GM12865 (cell line): ENCODE data around the gene PIKFYVE.
"Not testable (repeated sequence)": the region's sequence is repeated elsewhere in the genome, so short reads cannot be mapped to it uniquely, and the experiment has no call there.

ENCODE experiments used
- DNase-seq: peaks from one replicate; pipeline ENCODE4 v3.0.0; 2010; ENCODE audit warnings: low read depth
- H3K4me3 ChIP-seq: 2 replicates; pipeline ENCODE4 v1.5.1; 2011; ENCODE audit warnings: mild to moderate bottlenecking, low read depth, low read length, control low read depth
- CTCF ChIP-seq: IDR thresholded peaks from 2 replicates; pipeline ENCODE4 v1.5.1; 2011; ENCODE audit warnings: low read length, control low read depth, low read depth, inconsistent platforms; ENCODE audit not compliant: insufficient read depth; ENCODE audit errors: missing control alignments

The PIKFYVE gene

GRCh38 chr2:208265801-208266552, at the start of gene PIKFYVE:
TSS of gene PIKFYVE (plus strand) at chr2:208266255. CDS start at chr2:208271520, 5,265 bp downstream.
- no peak for TF ChIP-seq CTCF
- peak within 1 kb of the TSS; percentile 97 for H3K4me3 ChIP-seq
- peak; percentile 98 for DNase-seq

- H3K4me3 ChIP-seq, DNase-seq: not testable (repeated sequence)
Observed at GRCh38 chr2:208221873-208222272, 44.2 kb upstream of the PIKFYVE start.

- no peak for TF ChIP-seq CTCF
- H3K4me3 ChIP-seq = no peak overlapping the region
- DNase-seq = no peak
Observed at GRCh38 chr2:208222351-208222750, 43.7 kb upstream of the PIKFYVE start.

- H3K4me3 ChIP-seq = no peak overlapping the region
- DNase-seq = no peak
- no peak for TF ChIP-seq CTCF
Observed at GRCh38 chr2:208224802-208225201, 41.3 kb upstream of the PIKFYVE start.

- no peak for DNase-seq
- TF ChIP-seq CTCF = no peak
- H3K4me3 ChIP-seq = no peak overlapping the region
Observed at GRCh38 chr2:208227581-208228232, 38.3 kb upstream of the PIKFYVE start.

GRCh38 chr2:208228476-208228875, 37.6 kb upstream of the PIKFYVE start:
- no peak overlapping the region for H3K4me3 ChIP-seq
- no peak for TF ChIP-seq CTCF
- DNase-seq = no peak

- no peak for DNase-seq
- H3K4me3 ChIP-seq = no peak overlapping the region
- TF ChIP-seq CTCF = no peak
Observed at GRCh38 chr2:208234786-208235185, 31.3 kb upstream of the PIKFYVE start.
